Measurements from ENCODE around the gene GALNT6.
"Not testable (repeated sequence)": the region's sequence is repeated elsewhere in the genome, so short reads cannot be mapped to it uniquely, and the experiment has no call there.

The GALNT6 gene

GRCh38 chr12:51318846-51319599 lies 72.2 kb downstream of the GALNT6 start:
- Histone ChIP-seq H3F3A (ENCODE audit: low read depth) (peaks cover 13% of the 10 kb centered on the region; the same call in 1 of the 2 replicates), H4K20me1 (ENCODE audit: insufficient read depth, low read length, poor library complexity, severe bottlenecking) (no peaks in the 10 kb centered on the region), H3K36me3 (ENCODE audit: insufficient read depth, low read length) (no peaks in the 10 kb centered on the region), H3K4me3 (ENCODE audit: low read length, poor library complexity, severe bottlenecking) (peak overlapping the region; percentile 86), H3K4me1 (ENCODE audit: insufficient read depth, low read length, poor library complexity, severe bottlenecking) (peaks cover 47% of the 10 kb centered on the region), H3K4me2 (ENCODE audit: low read depth, low read length, poor library complexity, severe bottlenecking) (peak overlapping the region; percentile 83), H2AFZ (ENCODE audit: low read length) (no peak overlapping the region), H3K9me3 (ENCODE audit: insufficient read depth, low read depth, low read length) (no peaks in the 10 kb centered on the region), H3K9ac (ENCODE audit: low read depth, low read length, poor library complexity, severe bottlenecking) (peak overlapping the region; percentile 100), H3K9me2 (replicated peaks; ENCODE audit: low read depth, low read length) (no peaks in the 10 kb centered on the region), H3K27me3 (ENCODE audit: insufficient read depth, low read length, poor library complexity, severe bottlenecking) (no peaks in the 10 kb centered on the region), H3K79me2 (ENCODE audit: insufficient read depth, low read length) (peaks cover 51% of the 10 kb centered on the region)
- no peak for TF ChIP-seq EZH2phosphoT487 (IDR thresholded peaks at IDR 0.05; ENCODE audit: borderline replicate concordance)
- TF ChIP-seq CTCF (conservative IDR thresholded peaks at IDR 0.05; ENCODE audit: low read length), result no peak

- peak overlapping the region; percentile 83 for H3K4me2 ChIP-seq (ENCODE audit: low read depth, low read length, poor library complexity, severe bottlenecking)
- peaks cover 13% of the 10 kb centered on the region; the same call in 1 of the 2 replicates for H3F3A ChIP-seq (ENCODE audit: low read depth)
- H3K27me3 ChIP-seq (ENCODE audit: insufficient read depth, low read length, poor library complexity, severe bottlenecking); H3K9me2 ChIP-seq (replicated peaks; ENCODE audit: low read depth, low read length); H4K20me1 ChIP-seq (ENCODE audit: insufficient read depth, low read length, poor library complexity, severe bottlenecking); H2AFZ ChIP-seq (ENCODE audit: low read length); H3K9me3 ChIP-seq (ENCODE audit: insufficient read depth, low read depth, low read length); H3K36me3 ChIP-seq (ENCODE audit: insufficient read depth, low read length): not testable (repeated sequence)
- H3K79me2 ChIP-seq (ENCODE audit: insufficient read depth, low read length), result peaks cover 44% of the 10 kb centered on the region
- H3K9ac ChIP-seq (ENCODE audit: low read depth, low read length, poor library complexity, severe bottlenecking), result peak overlapping the region; percentile 100
- peak overlapping the region; percentile 86 for H3K4me3 ChIP-seq (ENCODE audit: low read length, poor library complexity, severe bottlenecking)
- H3K4me1 ChIP-seq (ENCODE audit: insufficient read depth, low read length, poor library complexity, severe bottlenecking), result peaks cover 45% of the 10 kb centered on the region
Measured at GRCh38 chr12:51318057-51318806, 73.0 kb downstream of the GALNT6 start.

- Histone ChIP-seq H3K9me2 (replicated peaks; ENCODE audit: low read depth, low read length) (no peaks in the 10 kb centered on the region), H4K20me1 (ENCODE audit: insufficient read depth, low read length, poor library complexity, severe bottlenecking) (no peaks in the 10 kb centered on the region), H3K9ac (ENCODE audit: low read depth, low read length, poor library complexity, severe bottlenecking) (no peak overlapping the region), H3K27me3 (ENCODE audit: insufficient read depth, low read length, poor library complexity, severe bottlenecking) (no peaks in the 10 kb centered on the region), H3K4me2 (ENCODE audit: low read depth, low read length, poor library complexity, severe bottlenecking) (no peak overlapping the region), H3K4me1 (ENCODE audit: insufficient read depth, low read length, poor library complexity, severe bottlenecking) (no peaks in the 10 kb centered on the region), H3K4me3 (ENCODE audit: low read length, poor library complexity, severe bottlenecking) (no peak overlapping the region), H2AFZ (ENCODE audit: low read length) (no peak overlapping the region), H3K79me2 (ENCODE audit: insufficient read depth, low read length) (no peaks in the 10 kb centered on the region), H3K9me3 (ENCODE audit: insufficient read depth, low read depth, low read length) (no peaks in the 10 kb centered on the region), H3F3A (ENCODE audit: low read depth) (no peaks in the 10 kb centered on the region), H3K36me3 (ENCODE audit: insufficient read depth, low read length) (no peaks in the 10 kb centered on the region)
- TF ChIP-seq CTCF (conservative IDR thresholded peaks at IDR 0.05; ENCODE audit: low read length), result no peak
- TF ChIP-seq EZH2phosphoT487 (IDR thresholded peaks at IDR 0.05; ENCODE audit: borderline replicate concordance), result no peak
Measured at GRCh38 chr12:51311389-51311788, 79.8 kb downstream of the GALNT6 start.

Data from Loucy (cell line).